HG03558 (cell line): ENCODE results near the gene MITD1.
"Not testable (repeated sequence)": the region's sequence is repeated elsewhere in the genome, so short reads cannot be mapped to it uniquely, and the experiment has no call there.

ENCODE experiments used
- ATAC-seq: cut with Tn5 transposase; IDR thresholded peaks from one replicate; pipeline ENCODE4 v1.9.1; 2021; ENCODE audit warnings: moderate number of reproducible peaks; ENCODE audit not compliant: unreplicated experiment; ENCODE audit errors: extremely low read depth

The MITD1 gene

DNA sequence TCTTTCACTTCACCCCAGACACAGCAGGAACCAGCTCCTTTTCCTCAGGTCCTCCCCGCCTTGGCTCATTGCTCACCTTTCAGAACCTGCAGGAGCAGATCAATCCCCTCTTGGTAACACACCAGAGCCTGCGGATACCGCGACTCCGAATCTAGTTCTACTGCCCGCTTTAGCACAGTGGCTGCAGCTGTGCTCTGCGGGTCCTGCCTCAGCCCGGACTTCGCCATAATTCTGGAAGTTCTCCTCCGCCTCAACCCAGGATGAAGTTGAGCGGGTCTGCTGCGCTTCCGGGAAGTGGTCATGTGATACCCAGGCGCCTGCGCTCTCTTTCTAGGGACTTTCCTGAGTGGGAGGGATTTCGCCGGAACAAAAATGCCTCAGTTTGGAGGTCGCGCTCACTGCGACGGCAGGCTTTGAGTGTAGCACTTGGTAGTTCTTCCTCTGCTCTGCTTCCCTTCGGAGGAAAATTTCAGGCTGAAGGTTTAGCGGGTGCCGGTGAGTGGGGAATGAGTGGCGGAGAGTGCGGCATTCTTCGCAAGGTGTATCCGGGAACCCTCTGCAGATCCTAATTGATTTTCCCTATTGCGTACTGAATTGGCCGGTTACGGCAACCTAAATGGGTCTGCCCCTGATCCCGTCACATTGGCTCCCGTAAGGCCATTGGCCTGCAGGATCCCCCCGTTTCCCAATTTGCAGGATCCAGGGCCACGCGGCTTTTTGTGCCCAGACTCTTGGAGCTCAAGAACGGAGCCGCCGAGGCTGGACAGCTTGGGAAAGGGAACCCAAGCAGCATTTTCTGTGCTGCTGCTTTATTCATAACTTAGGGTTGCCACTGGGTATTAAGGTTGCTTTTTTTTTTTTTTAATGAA is at the start of gene MITD1, which contains the start of gene MRPL30:
TSS of gene MITD1 (minus strand) at position 304 of the 869 bp plus-strand sequence. CDS start at position 227, 77 bp downstream.
TSS of gene MRPL30 (plus strand) at position 430 of the 869 bp plus-strand sequence. CDS start 5,020 bp downstream, outside the sequence.
- peak; percentile 87 for ATAC-seq

DNA sequence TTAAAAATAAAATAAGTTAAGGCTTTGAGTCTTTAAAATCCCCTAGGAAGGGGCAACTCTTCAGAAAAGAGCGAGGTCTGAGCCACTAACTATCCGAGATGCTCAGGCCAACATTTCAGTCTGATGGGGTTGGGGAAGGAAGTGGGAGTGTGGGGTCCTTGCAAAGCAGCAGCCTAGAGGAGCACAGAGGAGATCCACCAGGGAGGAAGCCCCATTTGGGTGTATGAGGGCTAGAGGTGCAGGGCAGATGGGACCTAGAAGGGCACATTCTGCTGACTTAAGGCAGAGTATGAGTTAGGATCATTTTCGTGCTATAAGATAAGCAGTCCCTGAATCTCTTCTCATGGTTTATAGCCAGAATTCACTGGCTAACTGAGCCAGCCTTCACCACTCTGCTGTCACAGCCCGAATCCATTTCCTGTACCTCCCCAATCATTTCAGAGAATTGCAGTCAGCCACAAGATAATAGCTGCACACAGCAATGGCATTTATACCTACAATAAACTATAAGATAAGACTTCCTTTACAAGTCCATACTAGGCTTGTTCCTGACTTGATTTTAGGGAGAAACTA is 37.2 kb upstream of the MITD1 start:
- no peak for ATAC-seq

DNA sequence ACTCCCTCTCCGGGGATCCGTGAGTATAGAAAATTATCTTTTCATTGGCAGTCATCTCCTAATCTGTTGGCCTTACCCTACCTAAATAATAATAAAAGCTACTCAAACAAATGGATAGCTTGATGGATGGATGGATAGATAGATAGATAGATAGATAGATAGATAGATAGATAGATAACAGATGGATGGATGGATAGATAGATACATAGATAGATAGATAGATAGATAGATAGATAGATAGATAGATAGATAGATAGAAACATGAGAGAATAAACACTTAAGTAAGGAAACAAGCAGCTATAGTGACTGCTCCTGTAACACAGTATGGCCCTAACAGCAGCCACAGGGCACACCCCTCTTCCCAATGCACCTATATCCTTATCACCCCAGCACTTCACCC is 35.2 kb upstream of the MITD1 start:
- ATAC-seq = no peak

DNA sequence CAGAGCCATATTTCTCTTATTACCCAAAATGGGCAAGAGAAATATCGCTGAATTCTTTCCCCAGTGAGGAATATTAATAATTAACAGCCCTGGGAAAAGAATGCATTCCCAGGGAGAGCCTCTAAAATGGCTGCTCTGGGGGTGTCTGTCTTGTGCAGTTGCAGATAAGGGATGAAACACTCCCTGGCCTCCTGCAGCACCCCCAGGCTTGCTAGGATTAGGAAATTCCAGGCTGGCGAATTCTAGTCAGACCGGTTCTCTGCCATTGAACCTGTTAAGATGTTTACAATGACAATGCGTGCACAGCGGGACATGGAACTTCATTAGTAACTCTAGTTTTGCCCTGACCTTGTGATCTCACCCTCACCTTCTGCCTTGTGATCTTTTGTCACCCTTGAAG is 24.6 kb upstream of the MITD1 start:
- no peak for ATAC-seq

DNA sequence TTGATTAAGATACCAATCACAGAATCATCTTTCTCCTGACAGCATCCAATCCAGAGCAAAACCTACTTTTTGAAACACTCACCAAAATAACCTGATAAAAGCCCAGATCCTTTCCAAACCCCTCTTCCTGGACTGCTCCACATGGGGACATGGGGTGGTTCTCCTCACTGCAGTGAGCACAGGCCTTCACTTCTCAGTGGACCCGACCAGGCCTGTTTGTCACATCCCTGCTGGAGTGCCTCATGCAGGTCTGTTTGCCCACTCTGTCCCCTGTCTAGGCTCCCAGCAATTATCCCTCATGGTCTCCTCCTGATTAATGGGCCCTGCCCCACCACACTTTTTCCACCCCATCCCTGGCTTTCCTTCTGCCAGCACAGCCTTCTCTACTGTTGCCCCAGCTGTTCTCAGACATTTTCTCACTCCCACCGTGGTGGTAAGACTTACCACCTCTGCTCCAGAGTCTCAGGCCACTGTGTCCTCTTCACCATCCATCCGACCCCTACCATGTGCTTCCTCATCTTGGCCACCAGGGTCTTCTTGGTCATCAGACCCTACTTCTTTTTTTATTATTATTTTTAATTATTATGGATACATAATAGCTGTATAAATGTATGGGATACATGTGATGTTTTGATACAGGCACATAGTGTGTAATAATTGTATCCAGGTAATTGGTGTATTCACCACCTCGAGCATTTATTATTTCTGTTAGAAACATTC is 21.3 kb upstream of the MITD1 start:
- no peak for ATAC-seq

DNA sequence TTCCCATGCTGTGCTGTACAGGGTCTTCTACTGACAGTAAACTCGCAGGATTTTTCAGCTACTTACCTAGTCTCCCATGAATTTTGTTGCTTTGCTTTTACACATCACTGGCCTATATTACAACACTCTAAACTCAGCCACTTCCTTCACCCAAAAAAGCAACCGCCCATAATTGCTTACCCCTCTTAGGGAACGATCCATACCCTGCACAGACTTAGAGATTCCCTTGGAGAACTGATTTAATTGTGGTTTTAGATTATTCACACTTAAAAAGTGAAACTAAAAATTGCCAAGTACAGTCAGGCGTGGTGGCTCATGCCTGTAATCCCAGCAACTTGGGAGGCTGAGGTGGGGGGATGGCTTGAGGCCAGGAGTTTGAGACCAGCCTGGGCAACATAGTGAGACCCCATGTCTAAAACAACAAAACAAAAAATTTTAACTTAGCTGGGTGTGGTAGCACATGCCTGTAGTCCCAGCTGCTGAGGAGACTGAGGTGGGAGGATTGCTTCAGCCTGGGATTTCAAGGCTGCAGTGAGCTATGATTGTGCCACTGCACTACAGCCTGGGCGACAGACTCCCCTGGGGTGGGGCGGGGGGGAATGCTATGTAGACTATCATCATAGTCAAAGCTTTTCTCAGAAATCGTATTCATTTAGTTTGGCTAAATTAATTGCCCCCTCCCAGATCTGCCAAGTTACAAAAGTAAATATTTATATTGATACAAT is 19.4 kb upstream of the MITD1 start:
- no peak for ATAC-seq

DNA sequence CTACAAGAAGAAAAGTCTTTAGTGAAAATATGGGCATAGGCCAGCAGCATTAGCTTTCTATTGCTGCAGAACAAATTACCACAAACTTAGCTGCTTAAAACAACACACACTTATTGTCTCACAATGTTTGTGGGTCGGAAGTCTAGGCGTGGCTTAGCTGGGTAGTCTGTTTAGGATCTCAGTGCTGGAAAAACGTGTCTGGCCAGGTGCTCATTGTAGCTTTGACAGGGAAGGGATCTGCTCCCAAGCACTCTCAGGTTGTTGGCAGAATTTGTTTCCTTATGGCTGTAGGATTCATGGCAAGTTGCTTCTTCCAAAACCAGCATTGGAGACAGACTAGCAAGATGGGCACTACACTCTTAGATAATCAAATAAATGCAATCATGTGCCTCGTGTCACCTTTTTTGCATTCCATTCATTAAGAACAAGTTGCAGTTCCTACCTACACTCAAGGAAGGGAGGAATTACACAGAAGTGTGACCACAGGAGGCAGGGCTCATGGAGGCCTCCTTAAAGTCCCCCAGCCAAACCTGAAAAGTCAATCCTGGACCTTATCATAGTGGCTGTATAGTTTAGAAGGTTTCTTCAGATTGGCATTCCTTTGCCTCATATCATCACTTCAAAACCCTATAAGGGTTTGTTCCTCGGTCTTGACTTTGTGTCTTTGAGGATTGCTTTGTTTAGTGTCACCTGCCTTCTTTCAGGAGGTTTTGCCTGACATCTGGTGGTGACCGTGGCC is 17.4 kb upstream of the MITD1 start:
- ATAC-seq = no peak

DNA sequence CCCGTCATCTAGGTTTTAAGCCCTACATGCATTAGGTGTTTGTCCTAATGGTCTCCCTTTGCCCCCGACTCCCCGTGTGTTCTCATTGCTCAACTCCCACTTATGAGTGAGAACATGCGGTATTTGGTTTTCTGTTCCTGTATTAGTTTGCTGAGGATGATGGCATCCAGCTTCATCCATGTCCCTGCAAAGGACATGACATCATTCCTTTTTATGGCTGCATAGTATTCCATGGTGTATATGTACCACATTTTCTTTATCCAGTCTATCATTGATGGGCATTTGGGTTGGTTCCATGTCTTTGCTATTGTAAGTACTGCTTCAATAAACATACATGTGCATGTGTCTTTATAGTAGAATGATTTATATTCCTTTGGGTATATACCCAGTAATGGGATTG is 11.5 kb upstream of the MITD1 start:
- ATAC-seq = not testable (repeated sequence)

DNA sequence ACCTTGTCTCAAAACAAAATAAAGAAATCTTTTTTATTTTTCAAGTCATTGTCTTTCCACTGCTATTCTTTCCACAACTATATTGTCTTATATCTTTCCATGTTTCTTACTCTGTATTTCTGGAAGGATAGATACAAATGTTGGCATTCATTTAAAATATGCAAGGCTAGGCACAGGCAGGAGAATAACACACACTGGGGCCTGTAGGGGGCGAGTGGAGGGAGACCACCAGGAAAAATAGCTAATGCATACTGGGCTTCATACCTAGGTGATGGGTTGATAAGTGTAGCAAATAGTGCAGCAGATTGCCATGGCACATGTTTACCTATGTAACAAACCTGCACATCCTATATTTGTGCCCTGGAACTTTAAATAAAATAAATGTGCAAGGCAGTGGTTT is 9.7 kb upstream of the MITD1 start:
- ATAC-seq = no peak

DNA sequence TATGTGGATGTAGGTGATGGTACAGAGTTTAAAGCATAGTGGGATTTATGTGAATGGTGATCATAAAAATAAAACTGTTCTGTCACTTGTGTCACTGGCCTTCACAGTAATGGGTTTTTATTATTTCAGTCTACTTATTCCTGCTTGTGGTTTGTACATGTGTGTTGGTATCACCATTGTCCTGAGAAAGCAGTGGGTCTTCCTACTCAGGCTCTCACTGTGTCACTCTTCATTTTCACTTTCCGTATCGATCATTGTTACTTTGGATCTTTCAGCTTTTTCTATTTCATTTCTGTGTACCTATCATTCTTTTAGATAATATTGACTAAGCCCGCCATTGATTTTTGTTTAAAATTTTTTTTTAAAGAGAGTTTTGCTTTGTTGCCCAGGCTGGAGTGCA is 7.5 kb upstream of the MITD1 start:
- ATAC-seq = no peak

DNA sequence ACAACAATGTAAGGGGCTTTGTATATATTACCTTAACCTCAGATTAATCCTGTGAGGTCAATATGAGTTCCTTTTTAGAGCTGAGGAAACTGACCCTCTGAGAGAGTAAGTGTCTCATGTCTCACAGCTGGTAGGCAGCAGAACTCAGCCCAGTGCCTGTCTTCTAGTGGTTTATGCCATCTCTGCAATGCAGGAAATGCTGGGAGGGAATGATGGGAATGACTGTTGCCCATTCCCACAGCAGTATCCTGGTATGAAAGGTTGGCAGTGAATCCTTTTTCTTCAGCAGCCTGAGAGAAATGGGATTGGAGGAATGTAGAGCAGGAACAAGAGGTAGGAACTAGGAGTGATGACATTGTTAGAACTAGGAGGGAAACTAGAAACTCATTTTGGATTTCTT is 6.2 kb upstream of the MITD1 start:
- no peak for ATAC-seq

DNA sequence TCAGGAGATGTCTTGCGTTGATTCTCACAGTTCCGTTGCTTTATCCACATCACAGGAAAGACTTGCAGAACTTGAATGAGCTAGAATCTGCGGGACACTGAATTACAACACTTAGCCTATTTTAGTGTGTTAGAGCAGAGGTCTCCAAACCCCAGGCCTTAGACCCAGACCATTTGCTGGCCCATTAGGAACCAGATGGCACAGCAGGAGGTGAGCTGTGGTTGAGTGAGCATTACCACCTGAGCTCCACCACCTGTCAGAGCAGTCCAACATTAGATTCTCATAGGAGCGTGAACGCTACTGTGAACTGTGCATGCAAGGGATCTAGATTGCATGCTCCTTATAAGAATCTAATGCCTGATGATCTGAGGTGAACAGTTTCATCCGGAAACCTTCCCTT is 4.0 kb upstream of the MITD1 start:
- ATAC-seq = no peak

DNA sequence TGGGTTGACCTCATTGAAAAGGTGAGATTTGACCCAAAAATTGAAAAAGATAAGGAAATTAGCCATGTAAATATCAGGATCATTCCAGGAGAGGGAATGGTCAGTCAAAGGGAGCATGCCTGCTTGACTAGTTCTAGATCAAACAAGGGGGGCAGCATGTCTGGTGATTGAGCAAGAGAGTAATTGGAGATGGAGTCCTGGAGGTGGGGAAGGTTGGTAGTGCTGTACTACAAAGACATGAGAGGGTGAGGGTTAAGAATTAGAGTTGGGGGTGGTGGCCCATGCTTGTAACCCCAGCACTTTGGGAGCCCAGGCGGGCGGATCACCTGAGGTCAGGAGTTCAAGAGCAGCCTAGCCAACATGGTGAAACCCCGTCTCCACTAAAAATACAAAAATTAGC is 2.2 kb upstream of the MITD1 start:
- no peak for ATAC-seq

DNA sequence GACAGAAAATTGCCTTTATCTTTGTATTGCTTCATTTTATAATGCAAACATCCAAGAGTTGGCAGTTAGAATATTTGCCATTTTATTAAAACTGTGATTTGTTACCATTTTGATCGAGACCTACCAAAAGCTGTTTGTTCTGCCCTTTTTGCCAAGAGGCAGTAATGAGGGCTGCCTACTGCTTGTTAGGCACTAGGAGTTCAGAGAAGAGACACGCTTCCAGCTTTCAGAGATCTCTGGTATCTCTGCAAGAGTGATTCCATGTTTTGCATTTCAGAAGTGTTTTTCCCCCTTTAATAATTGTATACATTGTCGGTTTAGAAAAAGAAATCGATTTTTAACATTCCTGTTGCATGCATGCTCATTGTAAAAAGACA is 754 bp upstream of the MITD1 start:
- ATAC-seq = no peak

DNA sequence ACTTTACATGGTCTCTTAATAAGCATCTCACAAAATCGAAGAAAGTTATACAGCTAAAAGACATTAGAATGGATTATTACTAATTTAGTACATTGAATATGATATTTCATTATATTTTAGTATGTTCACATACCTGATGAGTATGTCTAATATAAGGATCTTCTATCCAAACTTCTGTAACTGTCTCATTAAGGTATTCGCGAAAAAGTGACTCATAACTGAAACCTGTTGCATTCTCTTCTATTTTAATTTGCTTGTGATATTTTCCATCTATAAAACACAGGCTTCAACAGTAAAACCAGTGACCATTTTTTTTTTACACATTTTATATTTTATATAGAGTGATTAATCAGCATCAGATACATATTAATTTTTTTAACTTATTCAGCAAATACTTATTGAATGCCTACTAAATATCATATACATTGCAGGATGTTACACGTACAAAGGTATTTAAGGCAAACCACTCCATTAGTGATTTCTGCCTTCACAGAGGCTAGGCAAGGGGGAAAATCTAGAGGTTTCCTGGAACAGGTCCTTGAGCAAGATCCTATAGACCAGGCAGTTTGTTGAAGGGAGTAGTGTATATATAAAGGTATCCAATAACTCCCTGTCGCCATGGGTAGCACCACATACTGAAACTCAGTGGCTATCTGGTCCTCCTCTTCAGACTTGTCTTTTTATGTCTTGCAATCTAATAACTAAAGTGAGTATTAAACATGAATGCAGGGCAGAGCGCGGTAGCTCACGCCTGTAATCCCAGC is 9.3 kb downstream of the MITD1 start:
- no peak for ATAC-seq

DNA sequence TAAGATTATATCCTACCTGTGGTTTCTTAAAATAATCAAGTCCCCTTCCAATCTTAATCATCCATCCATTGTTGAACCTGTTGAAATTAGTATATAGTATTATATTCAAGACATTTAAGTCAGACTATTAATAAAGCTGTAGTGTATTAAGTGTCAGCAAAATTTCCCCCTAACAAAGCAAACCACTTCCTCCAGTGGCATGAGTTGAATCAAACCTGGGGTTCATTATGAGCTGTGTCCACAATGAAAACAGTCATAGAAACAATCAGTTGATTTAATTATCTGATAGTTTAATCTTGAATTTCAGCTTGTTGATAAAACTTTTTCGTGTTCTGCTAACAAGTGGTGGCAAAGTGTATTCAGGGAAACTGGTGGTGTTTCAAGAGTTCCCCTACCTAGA is 11.3 kb downstream of the MITD1 start:
- no peak for ATAC-seq

DNA sequence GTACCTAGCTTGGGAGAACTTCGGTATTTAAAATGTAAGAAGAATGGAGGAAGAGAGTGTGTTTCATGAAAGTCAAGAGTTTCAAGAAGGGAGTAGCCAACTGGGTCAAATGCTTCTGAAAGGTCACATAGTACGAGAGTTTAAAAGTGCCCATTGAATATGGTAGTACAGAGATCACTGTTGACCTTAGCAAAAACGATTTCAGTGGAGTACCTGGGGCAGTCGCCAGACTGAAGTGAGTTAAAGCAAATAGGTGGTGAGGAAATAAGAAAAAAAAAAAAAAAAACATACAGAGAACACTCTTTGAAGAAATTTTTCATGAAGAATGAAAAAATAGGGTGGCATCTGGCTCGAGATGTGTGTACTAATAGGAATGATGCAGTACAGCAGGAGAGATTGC is 14.6 kb downstream of the MITD1 start:
- no peak for ATAC-seq

DNA sequence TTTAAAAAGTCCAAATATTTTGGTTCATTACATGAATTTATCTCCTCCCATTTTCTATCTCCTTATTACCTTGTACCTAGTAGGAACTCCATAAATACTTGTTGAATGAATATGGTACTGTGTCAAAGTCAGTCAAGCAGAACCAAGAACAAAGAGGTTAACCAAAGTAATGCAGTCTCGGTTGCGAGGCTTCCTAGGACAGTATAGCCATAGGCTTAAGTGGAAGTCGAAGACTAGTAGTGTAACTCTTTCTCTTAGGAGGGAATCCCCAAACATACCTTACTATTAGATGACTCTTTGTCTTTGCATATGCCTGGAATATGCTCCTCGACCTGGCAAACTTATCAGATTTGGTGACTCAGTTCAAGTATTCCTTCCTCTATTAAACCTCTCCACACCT is 21.3 kb downstream of the MITD1 start:
- no peak for ATAC-seq

DNA sequence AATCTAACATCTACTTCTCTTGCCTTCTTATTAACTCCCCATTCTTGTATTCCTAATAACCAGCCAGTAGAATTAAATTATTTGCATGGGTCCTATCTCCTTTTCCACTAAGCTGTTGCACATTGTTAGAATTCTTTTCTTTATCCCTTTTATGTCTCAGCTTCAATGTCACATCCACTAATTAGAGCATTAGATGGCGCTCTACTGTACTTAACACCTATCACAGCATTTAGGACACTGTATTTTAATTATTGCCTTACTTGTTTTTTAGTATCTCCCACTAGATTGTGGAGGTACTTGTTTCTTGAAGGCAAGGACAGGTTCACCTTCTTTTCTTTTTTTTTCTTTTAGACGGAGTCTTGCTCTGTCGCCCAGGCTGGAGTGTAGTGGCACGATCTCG is 22.3 kb downstream of the MITD1 start:
- no peak for ATAC-seq
